HepG2 (cell line): ENCODE data around the gene WDR70. TPM values are rescaled to one million over a fixed set of nuclear protein-coding genes. Genes with fewer than 3 reads are reported as not detected.

Experiments used
- ATAC-seq: fragments of 200-7000 bp; cut with Tn5 transposase; 3 replicates; pipeline ENCODE4 v1.9.1; 2020; ENCODE audit warnings: mild to moderate bottlenecking, moderate library complexity
- BruUV-seq: library from RNA; stranded (reverse); fragments of 400-500 nt; replicated peaks from 2 replicates; lab custom pipeline; 2021; lab: Mats Ljungman, UMichigan
- CTCF ChIA-PET: fragments of 300-600 bp; formaldehyde crosslinking; extraction: SDS; loops from one replicate; lab custom pipeline; 2021; ENCODE audit warnings: low total read pairs, inconsistent platforms, low intra/inter-chr PET ratio; lab: Yijun Ruan, JAX
- POLR2A ChIA-PET: fragments of 350-600 bp; sonication (Branson Sonifier 250); formaldehyde crosslinking; loops from one replicate; lab custom pipeline; 2020; ENCODE audit warnings: antibody characterized with exemption, inconsistent platforms; lab: Yijun Ruan, JAX
- DNase-seq: peaks from one replicate; pipeline ENCODE4 v3.0.0-alpha.2; 2015; ENCODE audit warnings: low spot score
- FAIRE-seq: peaks from 3 replicates; lab custom pipeline; 2011; peaks lifted over from hg19 to GRCh38; lab: Jason Lieb, UNC
- H2AFZ ChIP-seq: one replicate; pipeline ENCODE4 v1.6.1; 2011; ENCODE audit warnings: low read length, inconsistent platforms
- H3K27ac ChIP-seq: fragments of 300-600 bp; 3 replicates; pipeline ENCODE4 v1.8.0; 2011; ENCODE audit warnings: mixed run types, mild to moderate bottlenecking, mixed read lengths, low read length, inconsistent platforms; ENCODE audit not compliant: insufficient read depth; ENCODE audit errors: extremely low read length
- H3K27me3 ChIP-seq, 2 experiments: fragments of 200-600 bp in 1 of 2; 2 replicates in 1 of 2; 3 replicates in 1 of 2; pipeline versions ENCODE4 v1.6.0 to v1.8.0; 2011; ENCODE audit warnings: low read length in 2 of 2, mild to moderate bottlenecking in 2 of 2, moderate library complexity in 2 of 2, inconsistent platforms in 1 of 2; ENCODE audit not compliant: insufficient read depth in 2 of 2, control insufficient read depth in 1 of 2
- H3K36me3 ChIP-seq, 2 experiments: fragments of 200-600 bp in 1 of 2; replicated peaks in 1 of 2; 2 replicates in 1 of 2; 3 replicates in 1 of 2; pipeline versions ENCODE4 v1.5.1 to v1.8.0; 2011; ENCODE audit warnings: low read length in 2 of 2, inconsistent platforms in 1 of 2; ENCODE audit not compliant: insufficient read depth in 2 of 2, control insufficient read depth in 1 of 2
- H3K4me1 ChIP-seq: 2 replicates; pipeline ENCODE4 v1.5.1; 2012; ENCODE audit warnings: low read length, inconsistent platforms; ENCODE audit not compliant: insufficient read depth
- H3K4me2 ChIP-seq: 2 replicates; pipeline ENCODE4 v1.6.0; 2011; ENCODE audit warnings: low read depth, low read length, inconsistent platforms
- H3K4me3 ChIP-seq, 3 experiments: fragments of 200-600 bp in 1 of 3; sonication (generic), shearing (Covaris generic) in 1 of 3; replicated peaks in 1 of 3; 2 replicates each; pipeline ENCODE4 v1.5.1; 2011 to 2016; ENCODE audit warnings: low read length in 3 of 3, inconsistent platforms in 2 of 3, low read depth in 2 of 3, mild to moderate bottlenecking in 2 of 3, control low read depth in 1 of 3, mixed read lengths in 1 of 3; ENCODE audit not compliant: insufficient read depth in 1 of 3
- H3K79me2 ChIP-seq: one replicate; pipeline ENCODE4 v1.6.1; 2011; ENCODE audit warnings: low read length, inconsistent platforms; ENCODE audit not compliant: insufficient read depth
- H3K9ac ChIP-seq: 2 replicates; pipeline ENCODE4 v1.6.0; 2011; ENCODE audit warnings: mild to moderate bottlenecking, low read depth, low read length, inconsistent platforms; ENCODE audit not compliant: insufficient read depth
- H3K9me3 ChIP-seq: 2 replicates; pipeline ENCODE4 v1.5.1; 2012; ENCODE audit warnings: mild to moderate bottlenecking, low read length
- H4K20me1 ChIP-seq: 2 replicates; pipeline ENCODE4 v1.6.0; 2011; ENCODE audit warnings: inconsistent platforms, mild to moderate bottlenecking, low read length, moderate library complexity; ENCODE audit not compliant: insufficient read depth
- BORCS8-MEF2B ChIP-seq: sonication (generic); formaldehyde crosslinking; IDR thresholded peaks from 2 replicates; pipeline ENCODE4 v1.8.0; 2022; ENCODE audit warnings: mild to moderate bottlenecking, missing genetic modification reagents
- CREBL2 ChIP-seq: sonication (generic); formaldehyde crosslinking; IDR thresholded peaks from 2 replicates; pipeline ENCODE4 v1.8.1; 2023; ENCODE audit warnings: missing genetic modification reagents, mild to moderate bottlenecking, borderline replicate concordance
- HNF4A ChIP-seq: sonication (generic); formaldehyde crosslinking; IDR thresholded peaks from 2 replicates; pipeline ENCODE4 v1.4.0; 2020; ENCODE audit warnings: missing genetic modification reagents
- PHF8 ChIP-seq: sonication (generic); formaldehyde crosslinking; IDR thresholded peaks from 2 replicates; pipeline ENCODE4 v1.5.0; 2020; ENCODE audit warnings: missing genetic modification reagents
- SMARCE1 ChIP-seq: fragments of 450-650 bp; IDR thresholded peaks from 2 replicates; pipeline ENCODE4 v1.6.1; 2017; ENCODE audit warnings: borderline replicate concordance
- ZFAT ChIP-seq: sonication (generic); formaldehyde crosslinking; conservative IDR thresholded peaks from 2 replicates; pipeline ENCODE4 v1.8.1; 2023; ENCODE audit warnings: missing genetic modification reagents, inconsistent platforms
- ZNF563 ChIP-seq: sonication (generic); formaldehyde crosslinking; IDR thresholded peaks from 2 replicates; pipeline ENCODE4 v1.8.0; 2022; ENCODE audit warnings: mild to moderate bottlenecking, moderate library complexity, missing genetic modification reagents
- ZNF615 ChIP-seq: sonication (generic); formaldehyde crosslinking; IDR thresholded peaks from 2 replicates; pipeline ENCODE4 v1.5.0; 2020; ENCODE audit warnings: mild to moderate bottlenecking, missing genetic modification reagents, borderline replicate concordance
- ZNF619 ChIP-seq: sonication (generic); formaldehyde crosslinking; IDR thresholded peaks from 2 replicates; pipeline ENCODE4 v1.4.0; 2020; ENCODE audit warnings: mild to moderate bottlenecking, missing genetic modification reagents
- ZNF7 ChIP-seq: IDR thresholded peaks from 2 replicates; pipeline ENCODE4 v1.6.1; 2016; ENCODE audit warnings: missing biosample characterization, missing genetic modification reagents
- ZNF747 ChIP-seq: sonication (generic); formaldehyde crosslinking; IDR thresholded peaks from 2 replicates; pipeline ENCODE4 v1.8.1; 2023; ENCODE audit warnings: missing genetic modification reagents, mild to moderate bottlenecking, borderline replicate concordance
- ZNF768 ChIP-seq: sonication (generic); formaldehyde crosslinking; IDR thresholded peaks from 2 replicates; pipeline ENCODE4 v1.4.0; 2020; ENCODE audit warnings: missing genetic modification reagents
- ZSCAN25 ChIP-seq: sonication (generic); formaldehyde crosslinking; IDR thresholded peaks from 2 replicates; pipeline ENCODE4 v1.8.0; 2022; ENCODE audit warnings: mild to moderate bottlenecking, missing genetic modification reagents
- WGBS: methylation state at CpG from one replicate; pipeline ENCODE4 v1.1.6; 2017; ENCODE audit warnings: low lambda C conversion rate; 5-methylcytosine and 5-hydroxymethylcytosine counted together
- in situ Hi-C: cut with HindIII; loops from 2 replicates; pipeline ENCODE4 v1.10.0; 2017; ENCODE audit warnings: low pct_unique_long_range_greater_than_20kb; ENCODE audit not compliant: extremely low pct_ligation_motif_present
- intact Hi-C: fragments of 100-400 bp; cut with micrococcal nuclease; formaldehyde crosslinking; loops from one replicate; pipeline ENCODE4 v1.10.0; 2022; ENCODE audit not compliant: unreplicated experiment
- polyA plus RNA-seq, 8 experiments: library from polyadenylated mRNA; depleted of rRNA in 3 of 8; stranded (reverse) in 7 of 8; unstranded in 1 of 8; fragments of >200 nt; fragmentation: Illumina TruSeq in 4 of 8; extraction: Trizol in 4 of 8; gene quantifications; 2 replicates each; pipeline versions ENCODE4 v1.2.1 to v1.2.3, GENCODE V29; 2011 to 2016; ENCODE audit warnings: low read depth in 4 of 8, missing spikeins in 1 of 8, mixed read lengths in 1 of 8; ENCODE audit not compliant: insufficient read depth in 1 of 8
- total RNA-seq, 5 experiments: library from RNA; depleted of rRNA; stranded (reverse); fragments of >200 nt; fragmentation: Illumina TruSeq; extraction: Trizol; gene quantifications; 2 replicates each; pipeline ENCODE4 v1.2.3, GENCODE V29; 2016; ENCODE audit warnings: low read depth in 1 of 5
- TF ChIP-seq, protein P1 (sequence below): sonication (generic); formaldehyde crosslinking; IDR thresholded peaks from 2 replicates; pipeline ENCODE4 v1.8.0; 2022; ENCODE audit warnings: low read depth, missing genetic modification reagents
- TF ChIP-seq, protein P2 (sequence below): sonication (generic); formaldehyde crosslinking; IDR thresholded peaks from 2 replicates; pipeline ENCODE4 v1.5.0; 2020; ENCODE audit warnings: missing genetic modification reagents, mild to moderate bottlenecking, borderline replicate concordance

WDR70 gene
- total and polyA plus RNA-seq, 2 of the 13 experiments (the other 11 are each of a cell fraction or from before 2014, with no cell fraction given), result 14.6 to 30.6 TPM

GRCh38 chr5:37776826-37777225 is 397.7 kb downstream of the WDR70 start:
- Histone ChIP-seq H3K4me3 (no peak overlapping the region), H3K4me2 (no peak overlapping the region), H3K4me1 (no peaks in the 10 kb centered on the region), H3K27me3 (no peaks in the 10 kb centered on the region), H3K9me3 (peaks cover 21% of the 10 kb centered on the region), H3K79me2 (no peaks in the 10 kb centered on the region), H2AFZ (no peak overlapping the region), H3K9ac (no peak overlapping the region), H4K20me1 (no peaks in the 10 kb centered on the region), H3K36me3 (no peaks in the 10 kb centered on the region), H3K27ac (no peak overlapping the region)
- in situ Hi-C loops, result no loop called here
- intact Hi-C loops, result no loop called here
- no TSS peak for BruUV-seq
- ATAC-seq (no peak), FAIRE-seq (no peak), DNase-seq (no peak)
- no peak for TF ChIP-seq ZNF563
- TF ChIP-seq CREBL2 (CRISPR knock-in tag), result no peak
- TF ChIP-seq ZFAT (CRISPR knock-in tag), result no peak
- TF ChIP-seq ZNF747 (CRISPR knock-in tag), result no peak
- TF ChIP-seq BORCS8-MEF2B (CRISPR knock-in tag), result no peak
- TF ChIP-seq ZNF7, result no peak
- TF ChIP-seq ZNF619 (CRISPR knock-in tag), result no peak
- no peak for TF ChIP-seq ZNF615 (CRISPR knock-in tag)
- TF ChIP-seq, protein P1, sequence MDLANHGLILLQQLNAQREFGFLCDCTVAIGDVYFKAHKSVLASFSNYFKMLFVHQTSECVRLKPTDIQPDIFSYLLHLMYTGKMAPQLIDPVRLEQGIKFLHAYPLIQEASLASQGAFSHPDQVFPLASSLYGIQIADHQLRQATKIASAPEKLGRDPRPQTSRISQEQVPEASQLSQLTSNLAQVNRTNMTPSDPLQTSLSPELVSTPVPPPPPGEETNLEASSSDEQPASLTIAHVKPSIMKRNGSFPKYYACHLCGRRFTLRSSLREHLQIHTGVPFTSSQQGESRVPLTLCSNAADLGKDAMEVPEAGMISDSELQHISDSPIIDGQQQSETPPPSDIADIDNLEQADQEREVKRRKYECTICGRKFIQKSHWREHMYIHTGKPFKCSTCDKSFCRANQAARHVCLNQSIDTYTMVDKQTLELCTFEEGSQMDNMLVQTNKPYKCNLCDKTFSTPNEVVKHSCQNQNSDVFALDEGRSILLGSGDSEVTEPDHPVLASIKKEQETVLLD (CRISPR knock-in tag), result no peak
- TF ChIP-seq ZNF768 (CRISPR knock-in tag), result no peak
- TF ChIP-seq PHF8 (CRISPR knock-in tag), result no peak
- TF ChIP-seq ZSCAN25 (CRISPR knock-in tag), result no peak
- TF ChIP-seq HNF4A (CRISPR knock-in tag), result no peak
- TF ChIP-seq SMARCE1, result no peak
- TF ChIP-seq, protein P2, sequence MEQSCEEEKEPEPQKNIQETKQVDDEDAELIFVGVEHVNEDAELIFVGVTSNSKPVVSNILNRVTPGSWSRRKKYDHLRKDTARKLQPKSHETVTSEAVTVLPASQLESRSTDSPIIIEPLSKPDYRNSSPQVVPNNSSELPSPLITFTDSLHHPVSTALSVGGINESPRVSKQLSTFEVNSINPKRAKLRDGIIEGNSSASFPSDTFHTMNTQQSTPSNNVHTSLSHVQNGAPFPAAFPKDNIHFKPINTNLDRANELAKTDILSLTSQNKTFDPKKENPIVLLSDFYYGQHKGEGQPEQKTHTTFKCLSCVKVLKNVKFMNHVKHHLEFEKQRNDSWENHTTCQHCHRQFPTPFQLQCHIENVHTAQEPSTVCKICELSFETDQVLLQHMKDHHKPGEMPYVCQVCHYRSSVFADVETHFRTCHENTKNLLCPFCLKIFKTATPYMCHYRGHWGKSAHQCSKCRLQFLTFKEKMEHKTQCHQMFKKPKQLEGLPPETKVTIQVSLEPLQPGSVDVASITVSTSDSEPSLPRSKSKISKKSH (CRISPR knock-in tag), result no peak
- POLR2A ChIA-PET, result no interaction called here
- CTCF ChIA-PET, result no interaction called here
- 61% methylated on average over 7 of the region's 7 CpGs for WGBS
